ENCODE measurements around the gene OGDH. TPM values are rescaled to one million over a fixed set of nuclear protein-coding genes. Genes with fewer than 3 reads are reported as not detected.

OGDH gene
- total and polyA plus RNA-seq, 2 experiments from 2014 or later, result 13.5 to 76.9 TPM

GRCh38 chr7:44631458-44632115 is 25.2 kb downstream of the OGDH start (continued):
- no peak for TF ChIP-seq ZNF462 (CRISPR knock-in tag; IDR thresholded peaks at IDR 0.05)

DNA sequence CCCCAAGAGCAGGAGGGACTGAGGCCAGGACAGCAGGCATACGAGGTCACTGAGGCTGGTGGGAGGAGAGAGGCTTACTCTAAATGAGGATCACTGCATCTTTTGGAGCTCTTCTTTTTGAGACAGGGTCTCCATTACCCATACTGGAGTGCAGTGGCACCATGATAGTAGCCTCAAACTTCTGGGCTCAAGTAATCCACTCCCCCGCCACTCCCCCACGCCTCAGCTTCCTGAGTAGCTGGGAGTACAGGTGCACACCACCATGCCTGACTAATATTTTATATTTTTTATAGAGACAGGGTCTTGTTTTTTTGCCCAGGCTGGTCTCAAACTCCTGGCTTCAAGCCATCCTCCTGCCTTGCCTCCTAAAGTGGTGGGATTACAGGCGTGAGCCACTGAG is 25.8 kb downstream of the OGDH start:
- no peak for DNase-seq (ENCODE audit: low spot score)
- Mint-ChIP-seq H3K4me3 (no peak overlapping the region), H3K27me3 (ENCODE audit: insufficient read depth, low read depth, poor library complexity) (peaks cover 7% of the 10 kb centered on the region), H3K27ac (peak overlapping the region; percentile 16; the same call in 1 of the 2 replicates), H3K9me3 (no peaks in the 10 kb centered on the region), H3K4me1 (peaks cover 44% of the 10 kb centered on the region), H3K36me3 (ENCODE audit: low read depth) (peaks cover 6% of the 10 kb centered on the region)
- Histone ChIP-seq H3K36me3 (ENCODE audit: insufficient read depth) (no peaks in the 10 kb centered on the region; the same call in 1 of the 2 replicates), H4K20me1 (replicated peaks; ENCODE audit: insufficient read depth) (peaks cover 10% of the 10 kb centered on the region), H3K27me3 (ENCODE audit: insufficient read depth) (no peaks in the 10 kb centered on the region), H3K79me2 (replicated peaks; ENCODE audit: insufficient read depth) (peaks cover 16% of the 10 kb centered on the region), H3K4me2 (no peak overlapping the region; the same call in 1 of the 2 replicates), H2AFZ (no peak overlapping the region), H3K9me2 (ENCODE audit: insufficient read depth) (no peaks in the 10 kb centered on the region), H3K4me3 (no peak overlapping the region), H3K27ac (ENCODE audit: low read depth) (0 out of 2 replicates have a peak overlapping the region, but pooled peaks have one; percentile 78), H3F3A (replicated peaks; ENCODE audit: low read depth) (no peaks in the 10 kb centered on the region), H3K4me1 (ENCODE audit: insufficient read depth) (peaks cover 29% of the 10 kb centered on the region)
- ATAC-seq, result peak; percentile 32
- TF ChIP-seq EZH2phosphoT487 (IDR thresholded peaks at IDR 0.05; ENCODE audit: unreplicated experiment) (no peak), ZNF462 (CRISPR knock-in tag; IDR thresholded peaks at IDR 0.05) (no peak), CTCF (conservative IDR thresholded peaks at IDR 0.05; ENCODE audit: low read depth in 2 of 2) (no peak), ZNF331 (CRISPR knock-in tag; IDR thresholded peaks at IDR 0.05; ENCODE audit: low read depth) (no peak), POLR2AphosphoS5 (IDR thresholded peaks at IDR 0.05; ENCODE audit: low read depth) (no peak), ZNF114 (CRISPR knock-in tag; IDR thresholded peaks at IDR 0.05) (no peak), JUNB (IDR thresholded peaks at IDR 0.05; ENCODE audit: unreplicated experiment) (no peak)

Measured in GM23338 (cell line).